Measurements from ENCODE around the gene STOML1. TPM values are rescaled to one million over a fixed set of nuclear protein-coding genes. Genes with fewer than 3 reads are reported as not detected.

STOML1 gene
- total RNA-seq, 6 experiments from 2014 or later, result 7.2 to 12.7 (median 8.3) TPM

DNA sequence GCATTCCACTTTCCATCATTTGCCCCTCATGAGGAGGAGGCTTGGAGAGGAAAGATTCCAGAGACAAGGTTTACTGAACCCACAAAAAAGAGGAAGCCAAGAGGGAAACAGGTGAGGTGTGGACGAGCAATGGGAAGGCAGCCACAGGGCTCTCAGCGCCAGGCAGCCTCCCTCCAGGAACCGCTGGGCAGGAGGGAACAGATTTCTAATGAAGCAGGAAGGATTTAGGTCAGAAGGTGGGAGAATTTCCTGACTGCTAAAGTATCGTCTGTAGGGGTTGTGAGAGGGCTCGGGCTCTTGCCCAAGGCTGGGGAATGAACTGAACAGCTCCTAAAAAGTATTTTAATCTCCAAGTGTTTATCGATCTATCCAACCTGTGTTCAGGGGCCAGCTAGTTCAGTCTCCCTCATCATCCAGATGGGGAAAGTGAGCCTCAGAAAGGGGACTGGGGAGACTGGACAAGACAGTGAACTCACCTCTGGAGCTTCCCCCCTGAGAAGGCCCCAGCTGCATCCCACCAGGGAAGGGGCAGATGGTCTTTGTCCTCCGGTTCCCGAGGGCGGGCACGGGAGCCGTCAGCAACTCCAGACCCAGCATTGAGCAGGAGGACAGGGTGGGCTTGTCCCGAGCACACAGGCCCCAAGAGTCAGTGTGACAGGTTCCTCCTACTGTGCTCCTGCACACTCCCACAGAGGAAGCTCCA lies 55.4 kb downstream of the STOML1 start:
- DNase-seq (peak in 1 of 3 donors; percentile 17), ATAC-seq (no peak)
- Histone ChIP-seq H3K36me3 (no peaks in the 10 kb centered on the region), H3K27me3 (no peaks in the 10 kb centered on the region), H3K9me3 (no peaks in the 10 kb centered on the region), H3K4me1 (peaks cover 0 to 12% (median 0%) of the 10 kb centered on the region in 4 donors), H3K27ac (no peak overlapping the region), H3K4me3 (no peak overlapping the region)
- intact Hi-C loops (cut with DNase I), result no loop called here
- WGBS (ENCODE audit: insufficient coverage, low coverage, low lambda C conversion rate, missing lambda C conversion rate), result 36% methylated on average over 8 of the region's 12 CpGs
- no peak for TF ChIP-seq POLR2A (IDR thresholded peaks at IDR 0.05)
- TF ChIP-seq, protein P1, sequence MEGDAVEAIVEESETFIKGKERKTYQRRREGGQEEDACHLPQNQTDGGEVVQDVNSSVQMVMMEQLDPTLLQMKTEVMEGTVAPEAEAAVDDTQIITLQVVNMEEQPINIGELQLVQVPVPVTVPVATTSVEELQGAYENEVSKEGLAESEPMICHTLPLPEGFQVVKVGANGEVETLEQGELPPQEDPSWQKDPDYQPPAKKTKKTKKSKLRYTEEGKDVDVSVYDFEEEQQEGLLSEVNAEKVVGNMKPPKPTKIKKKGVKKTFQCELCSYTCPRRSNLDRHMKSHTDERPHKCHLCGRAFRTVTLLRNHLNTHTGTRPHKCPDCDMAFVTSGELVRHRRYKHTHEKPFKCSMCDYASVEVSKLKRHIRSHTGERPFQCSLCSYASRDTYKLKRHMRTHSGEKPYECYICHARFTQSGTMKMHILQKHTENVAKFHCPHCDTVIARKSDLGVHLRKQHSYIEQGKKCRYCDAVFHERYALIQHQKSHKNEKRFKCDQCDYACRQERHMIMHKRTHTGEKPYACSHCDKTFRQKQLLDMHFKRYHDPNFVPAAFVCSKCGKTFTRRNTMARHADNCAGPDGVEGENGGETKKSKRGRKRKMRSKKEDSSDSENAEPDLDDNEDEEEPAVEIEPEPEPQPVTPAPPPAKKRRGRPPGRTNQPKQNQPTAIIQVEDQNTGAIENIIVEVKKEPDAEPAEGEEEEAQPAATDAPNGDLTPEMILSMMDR (IDR thresholded peaks at IDR 0.05), result no peak

DNA sequence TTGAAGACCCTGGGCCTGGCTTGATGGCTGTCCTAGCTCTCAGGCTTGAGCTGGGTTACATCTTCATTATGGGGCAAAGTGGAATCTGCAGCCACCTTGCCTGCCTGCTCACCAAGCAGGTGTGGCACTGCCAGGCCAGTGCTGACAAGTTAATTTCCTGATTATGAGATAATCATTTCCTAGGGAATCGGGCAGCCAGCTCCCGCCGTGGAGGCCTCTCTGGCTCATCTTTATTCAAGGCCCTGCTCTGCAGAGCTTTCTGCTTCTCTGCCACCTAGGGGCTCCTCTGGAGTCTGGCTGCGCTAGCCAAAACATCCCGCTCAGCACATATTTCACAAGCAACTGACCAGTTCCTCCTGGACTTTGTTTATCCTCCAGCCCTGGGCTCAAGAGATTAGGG lies 55.9 kb downstream of the STOML1 start:
- H3K4me1 ChIP-seq, result peaks cover 0 to 12% (median 0%) of the 10 kb centered on the region in 4 donors
- DNase-seq (peak in 1 of 3 donors; percentile 24), ATAC-seq (peak in 1 of 4 donors; percentile 9)
- H3K36me3 ChIP-seq, result no peaks in the 10 kb centered on the region
- H3K9me3 ChIP-seq, result no peaks in the 10 kb centered on the region
- 39% methylated on average over 2 of the region's 5 CpGs for WGBS (ENCODE audit: insufficient coverage, low coverage, low lambda C conversion rate, missing lambda C conversion rate)
- H3K27ac ChIP-seq, result no peak overlapping the region
- no peak overlapping the region for H3K4me3 ChIP-seq
- TF ChIP-seq, protein P1 (IDR thresholded peaks at IDR 0.05), result no peak
- no peaks in the 10 kb centered on the region for H3K27me3 ChIP-seq
- intact Hi-C loops (cut with DNase I), result no loop called here

DNA sequence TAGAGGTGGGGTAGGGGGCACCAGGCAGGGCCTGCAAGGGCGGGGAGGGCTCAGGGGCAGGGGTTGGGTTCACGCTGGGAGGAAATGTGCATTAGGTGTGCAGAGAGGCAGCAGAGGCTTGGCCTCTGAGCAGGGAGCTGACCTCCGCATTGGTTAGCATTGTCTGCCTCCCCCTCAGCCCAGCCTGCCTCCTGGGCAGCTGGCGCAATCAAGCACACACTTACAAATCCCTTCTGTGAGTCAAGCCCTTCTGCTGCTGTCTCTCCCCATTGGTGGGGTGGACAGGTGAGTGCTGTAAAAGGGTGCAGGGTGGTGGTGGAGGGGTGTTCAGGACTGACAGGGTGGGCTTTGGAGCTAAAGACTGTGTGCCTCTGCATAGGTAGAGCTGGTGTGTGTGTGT lies 56.5 kb downstream of the STOML1 start:
- intact Hi-C loops (cut with DNase I), result no loop called here
- WGBS (ENCODE audit: insufficient coverage, low coverage, low lambda C conversion rate, missing lambda C conversion rate), result no CpG with 5 or more reads among the region's 4 CpGs

DNA sequence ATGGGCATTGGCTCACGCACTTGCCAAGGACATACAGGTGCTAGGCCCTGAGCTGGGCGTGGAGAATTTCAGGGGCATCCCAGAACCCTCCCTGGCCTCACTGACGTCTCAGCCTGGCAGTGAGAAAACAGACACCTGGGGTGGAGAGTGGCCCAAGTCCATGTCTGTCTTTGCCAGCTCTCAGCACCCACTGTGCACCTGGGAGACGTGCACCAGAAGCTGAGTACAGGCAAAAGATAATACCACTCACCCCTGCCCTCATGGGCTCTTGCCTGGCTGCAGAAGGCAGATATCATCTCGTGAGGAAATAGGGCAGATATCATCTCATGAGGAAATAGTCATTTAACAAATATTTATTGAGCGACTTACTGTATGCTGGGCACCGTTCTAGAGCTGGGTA lies 57.8 kb downstream of the STOML1 start:
- Histone ChIP-seq H3K4me1 (no peaks in the 10 kb centered on the region), H3K4me3 (no peak overlapping the region), H3K27me3 (no peaks in the 10 kb centered on the region), H3K36me3 (no peaks in the 10 kb centered on the region), H3K27ac (no peak overlapping the region), H3K9me3 (no peaks in the 10 kb centered on the region)
- DNase-seq, result peak in 1 of 3 donors; percentile 26
- intact Hi-C loops (cut with DNase I), result no loop called here
- WGBS (ENCODE audit: insufficient coverage, low coverage, low lambda C conversion rate, missing lambda C conversion rate), result 55% methylated on average over 4 of the region's 7 CpGs
- ATAC-seq, result no peak
- no peak for TF ChIP-seq POLR2A (IDR thresholded peaks at IDR 0.05)
- TF ChIP-seq, protein P1 (IDR thresholded peaks at IDR 0.05), result no peak

More for the DNA sequence above, 56.5 kb downstream of the STOML1 start:
- Histone ChIP-seq H3K27ac (no peak overlapping the region), H3K36me3 (no peaks in the 10 kb centered on the region), H3K27me3 (no peaks in the 10 kb centered on the region), H3K4me1 (peaks cover 0 to 8% (median 0%) of the 10 kb centered on the region in 4 donors), H3K9me3 (no peaks in the 10 kb centered on the region), H3K4me3 (no peak overlapping the region)
- no peak for ATAC-seq
- no peak for DNase-seq
- TF ChIP-seq, protein P1 (IDR thresholded peaks at IDR 0.05), result no peak
- no peak for TF ChIP-seq POLR2A (IDR thresholded peaks at IDR 0.05)
